Cardiac muscle cell (in vitro differentiated cells and primary cell): ENCODE data around the gene TGFBR3. TPM values are rescaled to one million over a fixed set of nuclear protein-coding genes. Genes with fewer than 3 reads are reported as not detected.
A peak's percentile ranks its signal among the peaks of the same experiment; 100 is the strongest.

Source experiments
- DNase-seq, 2 donors: peaks; one replicate each; pipeline versions ENCODE4 v3.0.0 to v3.0.0-alpha.2; 2010 to 2017; ENCODE audit warnings: low read depth in 1 of 2, low spot score in 1 of 2
- H3K27ac ChIP-seq: fragments of 200-600 bp; sonication (generic); 2 replicates; pipeline ENCODE4 v1.5.1; 2016
- H3K27me3 ChIP-seq: fragments of 200-600 bp; sonication (generic); 2 replicates; pipeline ENCODE4 v1.6.0; 2016; ENCODE audit warnings: control low read depth
- H3K36me3 ChIP-seq: fragments of 200-600 bp; sonication (generic); 2 replicates; pipeline ENCODE4 v1.5.1; 2016; ENCODE audit warnings: control low read depth
- H3K4me1 ChIP-seq: fragments of 200-600 bp; sonication (generic); 2 replicates; pipeline ENCODE4 v1.8.1; 2017; ENCODE audit warnings: low read depth, mild to moderate bottlenecking, mixed run types
- H3K4me3 ChIP-seq: fragments of 200-600 bp; sonication (generic); 2 replicates; pipeline ENCODE4 v1.5.1; 2016; ENCODE audit warnings: mild to moderate bottlenecking
- H3K9me3 ChIP-seq: fragments of 200-600 bp; sonication (generic); 2 replicates; pipeline ENCODE4 v1.5.1; 2017; ENCODE audit warnings: low read depth, mild to moderate bottlenecking, control low read depth
- CTCF ChIP-seq: IDR thresholded peaks from 2 replicates; pipeline ENCODE4 v1.5.1; 2012; ENCODE audit warnings: low read depth, mild to moderate bottlenecking, low read length
- polyA plus RNA-seq: library from polyadenylated mRNA; unstranded; fragments of >200 nt; fragmentation: Nextera tagmentation; extraction: Ambion mirVana; gene quantifications from 2 replicates; pipeline ENCODE4 v1.2.1, GENCODE V29; 2016
- total RNA-seq: library from RNA; depleted of rRNA; stranded (reverse); fragments of >200 nt; gene quantifications from 2 replicates; pipeline ENCODE4 v1.2.3, GENCODE V29; 2016

Gene TGFBR3
- total and polyA plus RNA-seq, 2 experiments from 2014 or later, result 10.3 to 11.8 TPM

DNA sequence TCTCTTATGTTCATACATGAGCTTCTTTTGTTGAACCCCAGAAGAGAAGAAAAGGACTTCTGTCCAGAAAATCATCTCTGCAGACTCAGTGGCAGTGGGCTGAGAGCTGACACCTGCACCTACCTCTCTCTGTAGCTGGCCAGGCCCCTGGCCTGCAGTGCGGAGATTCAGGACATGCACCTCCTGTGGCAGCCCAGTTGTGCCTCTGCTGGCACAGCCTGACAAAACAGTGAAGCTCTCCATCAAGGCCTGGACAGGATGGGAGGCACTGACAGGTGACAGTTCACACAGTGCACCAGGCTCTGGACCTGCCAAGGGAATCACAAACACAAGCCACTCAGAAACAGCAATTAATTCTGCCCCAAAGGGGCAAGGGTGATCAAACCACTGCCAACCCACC is 88.8 kb downstream of the TGFBR3 start:
- no peaks in the 10 kb centered on the region for H3K27me3 ChIP-seq
- no peaks in the 10 kb centered on the region for H3K36me3 ChIP-seq
- DNase-seq, result no peak
- no peak overlapping the region for H3K4me3 ChIP-seq
- H3K27ac ChIP-seq, result no peak overlapping the region
- no peak for TF ChIP-seq CTCF
- H3K4me1 ChIP-seq, result peaks cover 15% of the 10 kb centered on the region
- H3K9me3 ChIP-seq, result no peaks in the 10 kb centered on the region

DNA sequence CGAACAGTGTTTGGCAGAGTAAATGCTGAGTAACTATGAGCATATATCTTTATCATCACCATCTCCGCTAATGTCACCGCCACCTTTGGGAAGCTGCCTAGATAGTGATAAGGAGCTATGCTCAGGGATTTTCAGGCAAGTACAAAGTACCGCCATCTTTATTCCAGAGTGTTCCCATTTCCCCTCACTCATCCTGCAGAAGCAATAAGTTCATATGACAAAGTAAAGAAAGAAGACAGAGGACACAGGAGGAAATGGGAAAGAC is 89.6 kb downstream of the TGFBR3 start:
- Histone ChIP-seq H3K4me3 (no peak overlapping the region), H3K27ac (no peak overlapping the region), H3K4me1 (peaks cover 15% of the 10 kb centered on the region), H3K9me3 (no peaks in the 10 kb centered on the region), H3K36me3 (no peaks in the 10 kb centered on the region), H3K27me3 (no peaks in the 10 kb centered on the region)
- TF ChIP-seq CTCF, result no peak
- DNase-seq, result no peak

- no peak overlapping the region for H3K4me3 ChIP-seq
- H3K4me1 ChIP-seq, result peaks cover 18% of the 10 kb centered on the region
- no peak for TF ChIP-seq CTCF
- DNase-seq, result peak in 1 of 2 donors; percentile 75
- H3K9me3 ChIP-seq, result no peaks in the 10 kb centered on the region
- H3K27ac ChIP-seq, result no peak overlapping the region
- H3K36me3 ChIP-seq, result no peaks in the 10 kb centered on the region
- no peaks in the 10 kb centered on the region for H3K27me3 ChIP-seq
Observed at GRCh38 chr1:91795591-91796389, 90.2 kb downstream of the TGFBR3 start.

- no peak for DNase-seq
- Histone ChIP-seq H3K27me3 (no peaks in the 10 kb centered on the region), H3K9me3 (no peaks in the 10 kb centered on the region), H3K4me3 (no peak overlapping the region), H3K27ac (no peak overlapping the region), H3K36me3 (no peaks in the 10 kb centered on the region), H3K4me1 (peaks cover 9% of the 10 kb centered on the region)
- no peak for TF ChIP-seq CTCF
Observed at GRCh38 chr1:91793877-91794276, 92.1 kb downstream of the TGFBR3 start.

- Histone ChIP-seq H3K27me3 (no peaks in the 10 kb centered on the region), H3K4me3 (no peak overlapping the region), H3K4me1 (peaks cover 6% of the 10 kb centered on the region), H3K9me3 (no peaks in the 10 kb centered on the region), H3K27ac (no peak overlapping the region), H3K36me3 (no peaks in the 10 kb centered on the region)
- DNase-seq, result no peak
- no peak for TF ChIP-seq CTCF
Observed at GRCh38 chr1:91793189-91793588, 92.8 kb downstream of the TGFBR3 start.
